Hepatocyte (in vitro differentiated cells): ENCODE measurements around the gene HNRNPCL1. TPM values are rescaled to one million over a fixed set of nuclear protein-coding genes. Genes with fewer than 3 reads are reported as not detected.
"Not testable (repeated sequence)": the region's sequence is repeated elsewhere in the genome, so short reads cannot be mapped to it uniquely, and the experiment has no call there.

Source experiments
- DNase-seq: peaks from one replicate; pipeline ENCODE4 v3.0.0-alpha.2; 2016; ENCODE audit warnings: low spot score
- H2AFZ ChIP-seq: fragments of 200-600 bp; sonication (generic); 2 replicates; pipeline ENCODE4 v1.6.0; 2016; ENCODE audit warnings: antibody characterized with exemption, mild to moderate bottlenecking
- H3K27ac ChIP-seq: fragments of 200-600 bp; sonication (generic); 2 replicates; pipeline ENCODE4 v1.5.1; 2016; ENCODE audit warnings: mild to moderate bottlenecking
- H3K27me3 ChIP-seq: fragments of 200-600 bp; sonication (generic); 2 replicates; pipeline ENCODE4 v1.6.1; 2016
- H3K36me3 ChIP-seq: fragments of 200-600 bp; sonication (generic); replicated peaks from 2 replicates; pipeline ENCODE4 v1.5.1; 2016; ENCODE audit warnings: low read depth; ENCODE audit not compliant: insufficient read depth
- H3K4me1 ChIP-seq: fragments of 200-600 bp; sonication (generic); 2 replicates; pipeline ENCODE4 v1.5.1; 2016; ENCODE audit warnings: mild to moderate bottlenecking, moderate library complexity; ENCODE audit not compliant: insufficient read depth
- H3K4me2 ChIP-seq: fragments of 200-600 bp; sonication (generic); 2 replicates; pipeline ENCODE4 v1.6.0; 2016
- H3K4me3 ChIP-seq: fragments of 200-600 bp; sonication (generic); 2 replicates; pipeline ENCODE4 v1.5.1; 2016; ENCODE audit warnings: mild to moderate bottlenecking
- H3K79me2 ChIP-seq: fragments of 200-600 bp; sonication (generic); 2 replicates; pipeline ENCODE4 v1.6.0; 2017; ENCODE audit warnings: mild to moderate bottlenecking
- H3K9me2 ChIP-seq: fragments of 200-600 bp; sonication (generic); replicated peaks from 2 replicates; pipeline ENCODE4 v1.6.0; 2017; ENCODE audit warnings: mild to moderate bottlenecking; ENCODE audit not compliant: insufficient read depth
- H3K9me3 ChIP-seq: fragments of 200-600 bp; sonication (generic); 2 replicates; pipeline ENCODE4 v1.5.1; 2016; ENCODE audit warnings: low read depth, mild to moderate bottlenecking
- H4K20me1 ChIP-seq: fragments of 200-600 bp; sonication (generic); 2 replicates; pipeline ENCODE4 v1.6.0; 2016; ENCODE audit warnings: mild to moderate bottlenecking; ENCODE audit not compliant: insufficient read depth, poor library complexity, severe bottlenecking
- EZH2 ChIP-seq: fragments of 200-600 bp; sonication (generic); IDR thresholded peaks from 2 replicates; pipeline ENCODE4 v1.6.1; 2016; ENCODE audit warnings: antibody characterized with exemption, mild to moderate bottlenecking, borderline replicate concordance
- EZH2phosphoT487 ChIP-seq: fragments of 200-600 bp; sonication (generic); IDR thresholded peaks from one replicate; pipeline ENCODE4 v1.6.1; 2018; ENCODE audit warnings: antibody characterized with exemption, mild to moderate bottlenecking, low read depth, moderate library complexity; ENCODE audit not compliant: unreplicated experiment, severe bottlenecking
- WGBS: methylation state at CpG from one replicate; pipeline ENCODE4 v1.1.6; 2016; ENCODE audit warnings: low lambda C conversion rate; ENCODE audit errors: missing lambda C conversion rate; 5-methylcytosine and 5-hydroxymethylcytosine counted together
- polyA plus RNA-seq: library from polyadenylated mRNA; unstranded; fragments of >200 nt; fragmentation: Nextera tagmentation; extraction: Ambion mirVana; gene quantifications from 2 replicates; pipeline ENCODE4 v1.2.1, GENCODE V29; 2016
- total RNA-seq: library from RNA; depleted of rRNA; stranded (reverse); fragments of >200 nt; gene quantifications from 2 replicates; pipeline ENCODE4 v1.2.3, GENCODE V29; 2014
- TF ChIP-seq, protein P1 (sequence below): fragments of 200-600 bp; sonication (generic); IDR thresholded peaks from 2 replicates; pipeline ENCODE4 v1.5.1; 2016; ENCODE audit warnings: antibody characterized with exemption, mild to moderate bottlenecking; ENCODE audit not compliant: poor library complexity

HNRNPCL1 gene
- total and polyA plus RNA-seq, 2 experiments from 2014 or later = not detected

DNA sequence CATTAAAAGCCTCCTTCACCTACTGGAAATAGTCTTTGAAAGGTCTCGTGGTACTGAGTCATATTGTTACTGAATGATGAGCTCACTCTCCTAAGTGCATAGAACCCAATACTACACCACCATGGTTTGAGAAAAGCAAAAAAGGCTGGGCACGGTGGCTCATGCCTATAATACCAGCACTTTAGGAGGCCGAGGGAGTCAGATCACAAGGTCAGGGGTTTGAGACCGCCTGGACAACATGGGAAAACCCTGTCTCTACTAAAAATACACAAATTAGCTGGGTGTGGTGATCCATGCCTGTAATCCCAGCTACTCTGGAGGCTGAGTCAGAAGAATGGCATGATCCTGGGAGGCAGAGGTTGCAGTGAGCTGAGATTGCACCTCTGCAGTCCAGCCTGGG, 3.3 kb upstream of the HNRNPCL1 start:
- Histone ChIP-seq H3K4me3 (no peak overlapping the region), H3K79me2 (no peaks in the 10 kb centered on the region), H2AFZ (no peak overlapping the region), H3K9me2 (no peaks in the 10 kb centered on the region), H3K9me3 (no peaks in the 10 kb centered on the region), H3K27ac (no peak overlapping the region), H3K36me3 (no peaks in the 10 kb centered on the region), H3K4me1 (no peaks in the 10 kb centered on the region), H3K27me3 (no peaks in the 10 kb centered on the region), H3K4me2 (no peak overlapping the region), H4K20me1 (no peaks in the 10 kb centered on the region)
- TF ChIP-seq EZH2phosphoT487 = no peak
- TF ChIP-seq, protein P1, sequence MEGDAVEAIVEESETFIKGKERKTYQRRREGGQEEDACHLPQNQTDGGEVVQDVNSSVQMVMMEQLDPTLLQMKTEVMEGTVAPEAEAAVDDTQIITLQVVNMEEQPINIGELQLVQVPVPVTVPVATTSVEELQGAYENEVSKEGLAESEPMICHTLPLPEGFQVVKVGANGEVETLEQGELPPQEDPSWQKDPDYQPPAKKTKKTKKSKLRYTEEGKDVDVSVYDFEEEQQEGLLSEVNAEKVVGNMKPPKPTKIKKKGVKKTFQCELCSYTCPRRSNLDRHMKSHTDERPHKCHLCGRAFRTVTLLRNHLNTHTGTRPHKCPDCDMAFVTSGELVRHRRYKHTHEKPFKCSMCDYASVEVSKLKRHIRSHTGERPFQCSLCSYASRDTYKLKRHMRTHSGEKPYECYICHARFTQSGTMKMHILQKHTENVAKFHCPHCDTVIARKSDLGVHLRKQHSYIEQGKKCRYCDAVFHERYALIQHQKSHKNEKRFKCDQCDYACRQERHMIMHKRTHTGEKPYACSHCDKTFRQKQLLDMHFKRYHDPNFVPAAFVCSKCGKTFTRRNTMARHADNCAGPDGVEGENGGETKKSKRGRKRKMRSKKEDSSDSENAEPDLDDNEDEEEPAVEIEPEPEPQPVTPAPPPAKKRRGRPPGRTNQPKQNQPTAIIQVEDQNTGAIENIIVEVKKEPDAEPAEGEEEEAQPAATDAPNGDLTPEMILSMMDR = no peak
- no peak for TF ChIP-seq EZH2
- 56% methylated on average over 4 of the region's 4 CpGs for WGBS
- no peak for DNase-seq

DNA sequence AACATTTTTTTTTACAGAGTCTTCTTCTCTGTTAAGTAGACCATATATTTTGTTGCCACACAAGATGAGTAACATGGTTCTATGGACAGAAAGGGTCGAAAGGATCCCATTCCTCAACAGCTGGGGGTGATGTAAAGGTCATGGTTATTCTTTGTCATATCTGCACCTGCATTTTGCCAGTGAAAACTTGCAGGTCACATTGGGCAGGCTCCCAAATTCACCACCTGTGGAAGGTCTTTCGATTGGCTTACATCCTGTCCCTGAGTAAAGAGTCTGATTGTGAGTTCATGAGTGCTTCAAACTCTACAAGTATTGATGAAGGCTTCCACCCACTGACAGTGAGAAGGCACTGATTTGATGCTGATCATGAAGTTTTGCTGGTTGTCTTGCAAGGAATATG, 15.3 kb downstream of the HNRNPCL1 start:
- not testable (repeated sequence) for H3K79me2 ChIP-seq, H3K9me3 ChIP-seq, H4K20me1 ChIP-seq, H3K27me3 ChIP-seq, H3K27ac ChIP-seq, H3K4me3 ChIP-seq, H2AFZ ChIP-seq, H3K36me3 ChIP-seq, DNase-seq, H3K9me2 ChIP-seq, H3K4me2 ChIP-seq, H3K4me1 ChIP-seq
- 66% methylated on average over 2 of the region's 2 CpGs for WGBS

DNA sequence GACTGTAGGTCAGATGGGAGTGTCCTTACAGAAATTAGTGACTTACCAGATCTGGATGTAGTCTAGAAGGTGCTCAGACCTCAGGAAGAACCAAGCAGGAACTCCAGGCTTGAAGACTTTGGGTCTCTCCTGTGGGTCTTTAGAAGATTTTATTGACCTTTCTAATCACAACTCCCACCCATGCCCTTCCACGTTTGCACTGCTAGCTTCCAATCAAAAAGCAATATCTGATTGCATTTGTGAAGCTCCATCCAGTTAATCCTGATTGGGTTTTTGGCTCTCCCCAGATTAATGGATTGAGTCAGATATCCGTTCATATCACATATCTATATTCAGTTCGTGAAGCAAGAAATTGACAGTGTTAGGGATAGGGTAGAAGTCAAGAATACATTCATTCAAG, 17.2 kb downstream of the HNRNPCL1 start, which contains the start of gene PRAMEF11:
Gene PRAMEF11, minus strand, starts transcription at position 101 of the 400 bp plus-strand sequence. CDS start 2,621 bp downstream, outside the sequence.
- not testable (repeated sequence) for H3K9me2 ChIP-seq, H4K20me1 ChIP-seq, H3K79me2 ChIP-seq, H3K36me3 ChIP-seq, DNase-seq, H3K4me1 ChIP-seq, H3K9me3 ChIP-seq, H2AFZ ChIP-seq, H3K4me3 ChIP-seq, H3K4me2 ChIP-seq, H3K27me3 ChIP-seq, H3K27ac ChIP-seq
- 39% methylated on average over 3 of the region's 3 CpGs for WGBS

DNA sequence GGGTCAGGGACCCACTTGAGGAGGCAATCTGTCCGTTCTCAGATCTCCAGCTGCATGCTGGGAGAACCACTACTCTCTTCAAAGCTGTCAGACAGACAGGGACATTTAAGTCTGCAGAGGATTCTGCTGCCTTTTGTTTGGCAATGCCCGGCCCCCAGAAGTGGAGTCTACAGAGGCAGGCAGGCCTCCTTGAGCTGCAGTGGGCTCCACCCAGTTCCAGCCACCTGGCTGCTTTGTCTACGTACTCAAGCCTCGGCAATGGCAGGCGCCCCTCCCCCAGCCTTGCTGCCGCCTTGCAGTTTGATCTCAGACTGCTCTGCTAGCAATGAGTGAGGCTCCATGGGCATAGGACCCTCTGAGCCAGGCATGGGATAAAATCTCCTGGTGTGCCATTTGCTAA, 29.5 kb downstream of the HNRNPCL1 start:
- H2AFZ ChIP-seq, H3K79me2 ChIP-seq, H3K27me3 ChIP-seq, H3K36me3 ChIP-seq, H3K4me1 ChIP-seq, H3K4me3 ChIP-seq, DNase-seq, H3K27ac ChIP-seq, H3K4me2 ChIP-seq, H4K20me1 ChIP-seq, H3K9me3 ChIP-seq, H3K9me2 ChIP-seq: not testable (repeated sequence)
- 63% methylated on average over 6 of the region's 6 CpGs for WGBS

DNA sequence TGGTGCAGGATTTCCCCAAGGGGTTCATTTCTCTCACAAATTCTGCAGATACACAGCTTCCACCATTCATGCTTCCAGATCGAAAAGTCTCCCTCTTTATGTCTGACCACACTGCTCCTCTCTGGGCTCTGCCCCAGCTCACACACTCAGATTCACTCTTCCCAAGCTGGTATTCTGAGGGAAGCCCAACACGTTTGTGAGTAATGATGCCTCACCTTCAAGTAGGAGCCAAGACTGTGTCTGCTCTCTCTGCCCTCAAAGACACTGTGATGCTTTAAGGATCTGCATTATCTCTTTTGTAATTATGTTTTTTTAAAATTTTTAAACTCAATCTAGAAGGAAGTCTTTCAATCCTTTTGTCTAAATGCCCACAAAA, 37.1 kb downstream of the HNRNPCL1 start:
- no peaks in the 10 kb centered on the region for H3K9me3 ChIP-seq
- H3K9me2 ChIP-seq = no peaks in the 10 kb centered on the region
- no peak overlapping the region for H3K27ac ChIP-seq
- no peaks in the 10 kb centered on the region for H3K27me3 ChIP-seq
- H4K20me1 ChIP-seq = no peaks in the 10 kb centered on the region
- no peaks in the 10 kb centered on the region for H3K79me2 ChIP-seq
- no peak overlapping the region for H2AFZ ChIP-seq
- no peaks in the 10 kb centered on the region for H3K36me3 ChIP-seq
- no peak for DNase-seq
- 58% methylated on average over 2 of the region's 2 CpGs for whole genome bisulfite sequencing
- H3K4me1 ChIP-seq = no peaks in the 10 kb centered on the region
- TF ChIP-seq EZH2phosphoT487 (no peak), EZH2 (no peak)
- TF ChIP-seq, protein P1 = no peak
- H3K4me2 ChIP-seq = no peak overlapping the region
- H3K4me3 ChIP-seq = no peak overlapping the region
